ENCODE data around the gene DNASE1. TPM values are rescaled to one million over a fixed set of nuclear protein-coding genes. Genes with fewer than 3 reads are reported as not detected.

The DNASE1 gene
- total RNA-seq, 1 experiment from 2014 or later = 11.0 TPM

DNA sequence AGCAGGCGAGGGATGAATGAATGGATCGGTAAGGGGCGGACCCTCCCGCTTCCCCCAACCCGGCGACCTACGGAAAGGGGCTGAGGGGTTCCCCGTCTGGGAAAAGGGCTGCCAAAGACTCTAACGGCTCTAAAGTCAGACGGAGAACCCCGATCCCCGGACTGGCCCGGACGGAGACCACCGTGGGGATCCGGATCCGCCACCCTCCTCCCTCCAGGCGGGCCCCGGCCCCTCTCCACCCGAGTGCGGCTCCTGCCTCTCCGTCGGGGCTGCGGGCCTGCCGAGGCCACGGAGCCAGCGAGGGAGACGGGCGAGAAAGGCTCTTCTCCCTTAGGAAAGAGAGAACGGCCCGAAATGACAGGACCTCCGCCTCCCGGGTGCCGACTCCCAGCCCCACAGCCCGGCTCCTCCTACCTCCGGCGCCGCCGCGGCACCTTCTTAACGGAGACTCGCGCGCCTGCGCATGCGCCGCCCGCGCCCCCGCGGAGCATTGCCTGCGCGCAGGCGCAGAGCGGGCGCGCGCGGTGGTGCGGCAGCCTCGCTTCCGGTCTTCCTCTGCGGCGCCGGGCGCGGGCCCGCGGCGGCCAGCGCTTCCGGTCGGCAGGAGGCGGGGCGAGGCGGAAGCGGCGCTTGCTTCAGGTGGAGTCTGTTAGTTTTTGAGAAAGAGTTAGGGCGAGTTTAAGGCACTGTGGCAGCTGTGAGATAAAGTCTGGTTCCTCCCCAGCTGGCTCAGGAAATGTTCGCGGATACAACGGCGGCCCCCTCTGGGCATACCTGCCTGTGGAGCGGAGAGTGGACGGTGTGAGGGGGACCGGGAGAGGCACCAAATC lies 43.1 kb upstream of the DNASE1 start, which contains the start of gene SLX4:
Gene SLX4, minus strand, starts transcription at position 461 of the 830 bp plus-strand sequence. CDS start 2,642 bp downstream, outside the sequence.
- H3K27me3 ChIP-seq (ENCODE audit: insufficient read depth, low read length) = no peaks in the 10 kb centered on the region
- H3K79me2 ChIP-seq (ENCODE audit: insufficient read depth, low read length) = peaks cover 45% of the 10 kb centered on the region
- H3K4me2 ChIP-seq (ENCODE audit: low read length) = peak within 1 kb of the TSS; percentile 89
- H4K20me1 ChIP-seq (ENCODE audit: insufficient read depth) = no peaks in the 10 kb centered on the region
- H3K9ac ChIP-seq (ENCODE audit: low read length) = peak within 1 kb of the TSS; percentile 78
- peaks cover 0 to 8% of the 10 kb centered on the region in 2 experiments; a peak in 2 of 4 replicates for H3K36me3 ChIP-seq (ENCODE audit: control insufficient read depth in 1 of 2, insufficient read depth in 2 of 2, low read length in 2 of 2)
- ChIA-PET POLR2A (no interaction called here), RAD21 (ENCODE audit: low non-redundant PET in 1 of 2, low total read pairs in 2 of 2, uncharacterized antibody in 2 of 2, unreplicated experiment in 2 of 2) (no interaction called here), CTCF (no interaction called here)
- H3K9me2 ChIP-seq (ENCODE audit: insufficient read depth) = no peaks in the 10 kb centered on the region
- H3K4me1 ChIP-seq (ENCODE audit: control insufficient read depth in 1 of 2, insufficient read depth in 2 of 2, low read length in 2 of 2) = peaks cover 5 to 14% of the 10 kb centered on the region in 2 experiments; a peak in 3 of 4 replicates
- TF ChIP-seq ZBTB33 (IDR thresholded peaks at IDR 0.05; ENCODE audit: extremely low read depth, insufficient replicate concordance, low read length) (no peak), CEBPB (IDR thresholded peaks at IDR 0.05; ENCODE audit: low read depth) (no peak), RAD21 (IDR thresholded peaks at IDR 0.05; ENCODE audit: low read depth) (no peak), ZNF274 (IDR thresholded peaks at IDR 0.05; ENCODE audit: low read depth, low read length) (no peak), SIN3A (IDR thresholded peaks at IDR 0.05; ENCODE audit: low read depth) (peak; percentile 67), TCF7L2 (IDR thresholded peaks at IDR 0.05; ENCODE audit: borderline replicate concordance, extremely low read depth, insufficient read depth, insufficient read length) (peak; percentile 89), ELF1 (IDR thresholded peaks at IDR 0.05; ENCODE audit: borderline replicate concordance, low read depth) (peak; percentile 50; the same call in 1 of the 2 replicates), POLR2AphosphoS5 (IDR thresholded peaks at IDR 0.05; ENCODE audit: low read depth, low read length) (peak; percentile 81), SP1 (IDR thresholded peaks at IDR 0.05; ENCODE audit: low read depth) (no peak), YY1 (IDR thresholded peaks at IDR 0.05; ENCODE audit: extremely low read depth, insufficient replicate concordance, low read depth, low read length) (peak; percentile 2), ZFX (IDR thresholded peaks at IDR 0.05) (peak; percentile 47), POLR2A (IDR thresholded peaks at IDR 0.05; ENCODE audit: borderline replicate concordance, extremely low read depth, insufficient read depth, insufficient read length) (peak; percentile 64), EZH2 (IDR thresholded peaks at IDR 0.05) (no peak), CBX3 (IDR thresholded peaks at IDR 0.05; ENCODE audit: low read depth) (no peak), EGR1 (IDR thresholded peaks at IDR 0.05; ENCODE audit: low read depth) (peak; percentile 86), FOSL1 (IDR thresholded peaks at IDR 0.05; ENCODE audit: low read depth) (no peak)
- TF ChIP-seq, protein P1, sequence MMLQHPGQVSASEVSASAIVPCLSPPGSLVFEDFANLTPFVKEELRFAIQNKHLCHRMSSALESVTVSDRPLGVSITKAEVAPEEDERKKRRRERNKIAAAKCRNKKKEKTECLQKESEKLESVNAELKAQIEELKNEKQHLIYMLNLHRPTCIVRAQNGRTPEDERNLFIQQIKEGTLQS (IDR thresholded peaks at IDR 0.05) = no peak
- DNase-seq (ENCODE audit: low read depth, low spot score) (peak; percentile 74), ATAC-seq (peak; percentile 92)
- intact Hi-C loops (cut with micrococcal nuclease) = no loop called here
- BruUV-seq (replicated peaks) = TSS peak; percentile 58
- peak within 1 kb of the TSS; percentile 84 for H3K27ac ChIP-seq (ENCODE audit: low read depth, low read length)
- H3K9me3 ChIP-seq (ENCODE audit: control insufficient read depth in 1 of 2, insufficient read depth in 1 of 2, low read depth in 1 of 2, low read length in 2 of 2) = no peaks in the 10 kb centered on the region
- H2AFZ ChIP-seq (ENCODE audit: low read depth, low read length, poor library complexity, severe bottlenecking) = no peak within 1 kb of the TSS
- H3K4me3 ChIP-seq (replicated peaks in 1 of 2; ENCODE audit: low read depth in 1 of 2, low read length in 2 of 2) = peak within 1 kb of the TSS; percentile 97

Data from HCT116 (cell line).